Measurements from ENCODE around the gene TFIP11. TPM values are rescaled to one million over a fixed set of nuclear protein-coding genes. Genes with fewer than 3 reads are reported as not detected.
A peak's percentile ranks its signal among the peaks of the same experiment; 100 is the strongest.

Gene TFIP11
- total and polyA plus RNA-seq, 9 of the 15 experiments (the other 6 are each of a cell fraction or from before 2014, with no cell fraction given): 11.5 to 38.1 (median 25.2) TPM

DNA sequence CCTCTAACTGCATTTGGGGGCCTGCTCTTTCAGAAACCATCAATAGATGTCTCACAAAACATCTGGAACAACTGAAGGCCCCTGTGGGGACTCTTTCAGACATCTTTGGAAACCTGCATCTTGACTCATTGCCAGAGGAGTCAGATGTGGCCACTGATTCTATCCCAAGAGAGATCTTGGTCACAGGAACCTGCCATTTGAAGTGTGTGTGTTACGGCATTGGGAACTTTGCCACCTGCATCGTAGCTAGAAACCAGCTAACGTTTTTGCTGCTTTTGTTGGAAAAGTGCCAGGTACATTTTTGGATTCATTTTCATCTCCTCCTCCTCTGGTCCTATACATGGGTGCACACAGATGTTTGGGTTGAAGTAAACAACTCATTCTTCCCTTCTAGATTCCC lies 24.3 kb downstream of the TFIP11 start:
- peaks cover 13 to 20% of the 10 kb centered on the region in 2 experiments; a peak in 4 of 5 replicates for H3K4me1 ChIP-seq (replicated peaks in 1 of 2; ENCODE audit: control insufficient read depth in 2 of 2, insufficient read depth in 2 of 2, low read length in 2 of 2)
- H3K9me1 ChIP-seq (ENCODE audit: control insufficient read depth, insufficient read depth, low read length): no peaks in the 10 kb centered on the region
- 60% methylated on average over 3 of the region's 3 CpGs for WGBS (ENCODE audit: insufficient coverage, low coverage, missing lambda C conversion rate)
- no peak for TF ChIP-seq HCFC1 (IDR thresholded peaks at IDR 0.05; ENCODE audit: low read depth, low read length)
- TF ChIP-seq NFIC (IDR thresholded peaks at IDR 0.05): peak; percentile 35
- no peaks in the 10 kb centered on the region for H3K27me3 ChIP-seq (ENCODE audit: control insufficient read depth in 2 of 2, insufficient read depth in 2 of 2, low read length in 2 of 2)
- intact Hi-C loops (cut with micrococcal nuclease): loop anchor here (10.0 kb wide), 1 partner anchor 97 kb away; no protein-coding TSS in a partner anchor
- H3K79me2 ChIP-seq (ENCODE audit: control insufficient read depth, insufficient read depth, low read length): peaks cover 56% of the 10 kb centered on the region
- POLR2A ChIA-PET: no interaction called here
- CTCF ChIA-PET (ENCODE audit: low intra/inter-chr PET ratio): no interaction called here
- H2AFZ ChIP-seq (ENCODE audit: low read depth, low read length): no peak overlapping the region
- H3K27ac ChIP-seq (ENCODE audit: extremely low read depth, low read depth, low read length): no peak overlapping the region
- no peaks in the 10 kb centered on the region for H3K9me3 ChIP-seq (replicated peaks; ENCODE audit: control insufficient read depth, insufficient read depth, low read depth, low read length)
- H3K36me3 ChIP-seq (ENCODE audit: control insufficient read depth, insufficient read depth, low read length): peaks cover 73% of the 10 kb centered on the region
- no peak for DNase-seq (ENCODE audit: extremely low read depth in 1 of 4, low spot score in 3 of 4)
- H3K9ac ChIP-seq (ENCODE audit: insufficient read depth in 1 of 2, low read depth in 2 of 2, low read length in 2 of 2): no peak overlapping the region
- ATAC-seq: no peak
- no peaks in the 10 kb centered on the region for H4K20me1 ChIP-seq (replicated peaks; ENCODE audit: control insufficient read depth, insufficient read depth, low read length)
- no peak for FAIRE-seq
- in situ Hi-C loops (cut with MboI): no loop called here
- H3K4me2 ChIP-seq (ENCODE audit: insufficient read depth, low read length): no peak overlapping the region
- no peak overlapping the region for H3K4me3 ChIP-seq
- BruUV-seq (replicated peaks): no TSS peak

DNA sequence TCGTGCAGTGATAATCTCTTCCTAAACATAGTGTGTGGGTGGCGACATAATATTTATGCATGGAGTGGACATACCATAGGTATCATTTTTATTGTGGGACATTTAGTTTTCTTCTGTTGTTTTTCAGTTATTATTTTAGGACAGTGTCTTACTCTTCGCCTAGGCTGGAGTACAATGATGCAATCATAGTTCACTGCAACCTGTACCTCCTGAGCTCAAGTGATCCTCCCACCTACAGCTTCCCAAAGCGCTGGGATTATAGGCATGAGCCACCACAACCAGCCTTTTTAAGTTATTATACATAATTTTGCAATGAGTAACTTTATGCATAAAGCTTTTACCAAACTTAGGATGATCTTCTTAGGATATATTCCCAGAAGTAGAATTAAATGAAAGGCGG lies 25.9 kb downstream of the TFIP11 start:
- POLR2A ChIA-PET: no interaction called here
- CTCF ChIA-PET (ENCODE audit: low intra/inter-chr PET ratio): no interaction called here
- TF ChIP-seq ESRRB (CRISPR knock-in tag; IDR thresholded peaks at IDR 0.05; ENCODE audit: borderline replicate concordance): no peak
- no peak for TF ChIP-seq ZNF282 (CRISPR knock-in tag; IDR thresholded peaks at IDR 0.05)
- no peak for TF ChIP-seq ZFPM2 (CRISPR knock-in tag; IDR thresholded peaks at IDR 0.05)
- TF ChIP-seq CCNT2 (IDR thresholded peaks at IDR 0.05; ENCODE audit: borderline replicate concordance, extremely low read depth, insufficient read length, low read depth, low read length): no peak
- TF ChIP-seq, protein P1, sequence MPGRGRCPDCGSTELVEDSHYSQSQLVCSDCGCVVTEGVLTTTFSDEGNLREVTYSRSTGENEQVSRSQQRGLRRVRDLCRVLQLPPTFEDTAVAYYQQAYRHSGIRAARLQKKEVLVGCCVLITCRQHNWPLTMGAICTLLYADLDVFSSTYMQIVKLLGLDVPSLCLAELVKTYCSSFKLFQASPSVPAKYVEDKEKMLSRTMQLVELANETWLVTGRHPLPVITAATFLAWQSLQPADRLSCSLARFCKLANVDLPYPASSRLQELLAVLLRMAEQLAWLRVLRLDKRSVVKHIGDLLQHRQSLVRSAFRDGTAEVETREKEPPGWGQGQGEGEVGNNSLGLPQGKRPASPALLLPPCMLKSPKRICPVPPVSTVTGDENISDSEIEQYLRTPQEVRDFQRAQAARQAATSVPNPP (IDR thresholded peaks at IDR 0.05; ENCODE audit: borderline replicate concordance, insufficient read depth, insufficient read length): no peak
- TF ChIP-seq GABPB1 (CRISPR knock-in tag; IDR thresholded peaks at IDR 0.05): no peak
- TF ChIP-seq, protein P2, sequence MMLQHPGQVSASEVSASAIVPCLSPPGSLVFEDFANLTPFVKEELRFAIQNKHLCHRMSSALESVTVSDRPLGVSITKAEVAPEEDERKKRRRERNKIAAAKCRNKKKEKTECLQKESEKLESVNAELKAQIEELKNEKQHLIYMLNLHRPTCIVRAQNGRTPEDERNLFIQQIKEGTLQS (IDR thresholded peaks at IDR 0.05): peak; percentile 84
- TF ChIP-seq, protein P2 (CRISPR knock-in tag; conservative IDR thresholded peaks at IDR 0.05): no peak
- TF ChIP-seq RBM17 (IDR thresholded peaks at IDR 0.05; ENCODE audit: borderline replicate concordance, low read depth, low read length): no peak
- no peak for TF ChIP-seq SREBF2 (CRISPR knock-in tag; IDR thresholded peaks at IDR 0.05)
- TF ChIP-seq, protein P3, sequence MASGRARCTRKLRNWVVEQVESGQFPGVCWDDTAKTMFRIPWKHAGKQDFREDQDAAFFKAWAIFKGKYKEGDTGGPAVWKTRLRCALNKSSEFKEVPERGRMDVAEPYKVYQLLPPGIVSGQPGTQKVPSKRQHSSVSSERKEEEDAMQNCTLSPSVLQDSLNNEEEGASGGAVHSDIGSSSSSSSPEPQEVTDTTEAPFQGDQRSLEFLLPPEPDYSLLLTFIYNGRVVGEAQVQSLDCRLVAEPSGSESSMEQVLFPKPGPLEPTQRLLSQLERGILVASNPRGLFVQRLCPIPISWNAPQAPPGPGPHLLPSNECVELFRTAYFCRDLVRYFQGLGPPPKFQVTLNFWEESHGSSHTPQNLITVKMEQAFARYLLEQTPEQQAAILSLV (tag; IDR thresholded peaks at IDR 0.05): 0 out of 2 replicates have a peak, but pooled peaks have one; percentile 20
- no peak for TF ChIP-seq ZFX (CRISPR knock-in tag; IDR thresholded peaks at IDR 0.05)

More for the DNA sequence above, 25.9 kb downstream of the TFIP11 start:
- in situ Hi-C loops (cut with MboI) (no loop called here), intact Hi-C loops (cut with micrococcal nuclease) (loop anchor here (10.0 kb wide), 1 partner anchor 98 kb away; no protein-coding TSS in a partner anchor)
- no peaks in the 10 kb centered on the region for H3K9me3 ChIP-seq (replicated peaks; ENCODE audit: control insufficient read depth, insufficient read depth, low read depth, low read length)
- H3K79me2 ChIP-seq (ENCODE audit: control insufficient read depth, insufficient read depth, low read length): peaks cover 61% of the 10 kb centered on the region
- no peak overlapping the region for H3K4me2 ChIP-seq (ENCODE audit: insufficient read depth, low read length)
- H4K20me1 ChIP-seq (replicated peaks; ENCODE audit: control insufficient read depth, insufficient read depth, low read length): no peaks in the 10 kb centered on the region
- FAIRE-seq (no peak), ATAC-seq (no peak), DNase-seq (ENCODE audit: extremely low read depth in 1 of 4, low spot score in 3 of 4) (no peak)
- H3K4me3 ChIP-seq: no peak overlapping the region
- WGBS (ENCODE audit: insufficient coverage, low coverage, missing lambda C conversion rate): 56% methylated on average over 5 of the region's 5 CpGs
- no peak overlapping the region for H3K27ac ChIP-seq (ENCODE audit: extremely low read depth, low read depth, low read length)
- no peaks in the 10 kb centered on the region for H3K9me1 ChIP-seq (ENCODE audit: control insufficient read depth, insufficient read depth, low read length)
- H3K4me1 ChIP-seq (replicated peaks in 1 of 2; ENCODE audit: control insufficient read depth in 2 of 2, insufficient read depth in 2 of 2, low read length in 2 of 2): peaks cover 6 to 27% of the 10 kb centered on the region in 2 experiments; a peak in 3 of 5 replicates
- H3K9ac ChIP-seq (ENCODE audit: insufficient read depth in 1 of 2, low read depth in 2 of 2, low read length in 2 of 2): no peak overlapping the region
- peaks cover 62% of the 10 kb centered on the region for H3K36me3 ChIP-seq (ENCODE audit: control insufficient read depth, insufficient read depth, low read length)
- BruUV-seq (replicated peaks): no TSS peak
- no peaks in the 10 kb centered on the region for H3K27me3 ChIP-seq (ENCODE audit: control insufficient read depth in 2 of 2, insufficient read depth in 2 of 2, low read length in 2 of 2)
- H2AFZ ChIP-seq (ENCODE audit: low read depth, low read length): no peak overlapping the region
